SW 1271 (cell line): ENCODE results near the gene ADGRF4.

Source experiments
- DNase-seq, 2 experiments: peaks; one replicate each; lab custom pipeline; 2025; lab: John Stamatoyannopoulos, UW

The ADGRF4 gene, protein sequence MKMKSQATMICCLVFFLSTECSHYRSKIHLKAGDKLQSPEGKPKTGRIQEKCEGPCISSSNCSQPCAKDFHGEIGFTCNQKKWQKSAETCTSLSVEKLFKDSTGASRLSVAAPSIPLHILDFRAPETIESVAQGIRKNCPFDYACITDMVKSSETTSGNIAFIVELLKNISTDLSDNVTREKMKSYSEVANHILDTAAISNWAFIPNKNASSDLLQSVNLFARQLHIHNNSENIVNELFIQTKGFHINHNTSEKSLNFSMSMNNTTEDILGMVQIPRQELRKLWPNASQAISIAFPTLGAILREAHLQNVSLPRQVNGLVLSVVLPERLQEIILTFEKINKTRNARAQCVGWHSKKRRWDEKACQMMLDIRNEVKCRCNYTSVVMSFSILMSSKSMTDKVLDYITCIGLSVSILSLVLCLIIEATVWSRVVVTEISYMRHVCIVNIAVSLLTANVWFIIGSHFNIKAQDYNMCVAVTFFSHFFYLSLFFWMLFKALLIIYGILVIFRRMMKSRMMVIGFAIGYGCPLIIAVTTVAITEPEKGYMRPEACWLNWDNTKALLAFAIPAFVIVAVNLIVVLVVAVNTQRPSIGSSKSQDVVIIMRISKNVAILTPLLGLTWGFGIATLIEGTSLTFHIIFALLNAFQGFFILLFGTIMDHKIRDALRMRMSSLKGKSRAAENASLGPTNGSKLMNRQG

DNA sequence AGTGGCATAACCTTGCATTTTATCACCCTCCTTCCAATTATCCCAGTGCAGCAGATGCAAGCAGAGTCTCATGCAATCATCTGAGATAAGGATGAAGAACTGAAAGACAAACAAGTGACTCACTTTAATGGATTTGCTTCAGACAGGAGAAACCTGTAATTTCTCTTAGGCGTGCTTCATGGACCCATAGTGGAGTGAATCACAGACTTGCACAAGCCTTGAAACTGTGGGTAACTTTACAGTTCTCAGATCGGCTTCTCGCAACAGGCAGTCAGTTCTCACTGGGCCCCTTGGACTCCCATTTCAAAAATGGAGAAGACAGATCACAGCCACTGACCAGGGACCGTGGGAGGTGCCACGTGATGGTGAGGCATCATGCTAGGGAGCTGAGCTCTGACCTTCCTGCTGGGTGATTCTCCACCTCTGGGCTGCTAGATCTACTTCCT is at the start of gene ADGRF4:
TSS of gene ADGRF4 (plus strand) at position 239 of the 446 bp plus-strand sequence. CDS start 8,666 bp downstream, outside the sequence.
- DNase-seq = no peak

DNA sequence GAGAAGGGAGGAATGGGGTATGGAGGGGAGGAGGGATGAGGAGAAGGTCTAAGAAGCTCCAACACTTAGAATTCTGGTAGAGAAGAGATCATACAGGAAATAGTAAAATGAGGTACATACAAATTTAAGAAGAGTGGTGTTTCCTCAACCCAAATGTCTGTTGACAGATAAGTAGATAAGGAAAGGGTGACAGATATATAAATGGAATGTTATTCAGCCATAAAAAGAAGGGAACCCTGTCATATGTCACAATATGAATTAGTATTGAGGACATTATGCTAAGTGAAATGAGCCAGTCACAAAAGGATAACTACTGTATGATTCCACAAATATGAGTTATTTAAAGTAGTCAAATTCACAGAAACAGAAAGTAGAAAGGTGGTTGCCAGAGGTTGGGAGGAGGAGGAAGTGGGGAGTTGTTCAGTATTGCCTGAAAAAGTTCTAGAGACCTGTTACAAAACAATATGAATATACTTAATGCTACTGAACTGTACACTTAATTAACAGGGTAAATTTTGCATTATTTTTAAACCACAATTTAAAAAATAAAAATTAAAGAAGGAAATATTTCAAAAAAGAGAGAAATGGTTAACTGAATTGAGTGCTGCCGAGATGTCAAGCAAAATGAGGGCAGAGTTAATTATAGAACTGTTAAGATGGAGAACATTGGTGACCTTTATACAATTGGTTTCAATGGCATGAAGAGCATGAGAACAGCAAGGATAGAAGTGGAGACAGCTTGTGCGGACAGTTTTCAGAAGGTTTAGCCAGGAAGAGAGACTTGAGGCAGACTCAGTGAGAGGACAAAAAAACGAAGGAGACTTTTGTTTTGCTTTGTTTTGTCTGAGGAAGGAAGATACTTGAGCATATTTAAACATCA is 47.6 kb upstream of the ADGRF4 start:
- no peak for DNase-seq

DNA sequence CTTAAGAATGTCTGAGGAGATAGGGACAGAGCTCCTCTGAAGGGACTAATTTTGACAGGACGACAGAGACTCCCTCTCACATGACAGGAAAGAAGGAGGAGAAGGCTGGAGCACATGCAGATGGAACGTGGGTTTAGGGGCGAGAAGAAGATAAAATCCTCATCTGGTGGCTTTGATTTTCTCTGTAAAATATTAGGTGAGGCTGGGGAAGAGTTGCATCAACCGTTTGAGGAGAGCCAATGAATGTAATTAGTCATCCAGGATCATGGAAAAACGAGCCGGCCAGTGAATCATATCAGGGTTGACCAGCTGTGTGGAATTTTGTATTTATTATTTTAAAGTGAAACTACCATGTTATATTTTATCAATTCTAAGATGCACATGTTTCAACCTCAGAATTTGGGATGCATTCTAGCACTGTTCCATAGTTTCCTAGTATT is 46.9 kb upstream of the ADGRF4 start:
- DNase-seq = no peak

DNA sequence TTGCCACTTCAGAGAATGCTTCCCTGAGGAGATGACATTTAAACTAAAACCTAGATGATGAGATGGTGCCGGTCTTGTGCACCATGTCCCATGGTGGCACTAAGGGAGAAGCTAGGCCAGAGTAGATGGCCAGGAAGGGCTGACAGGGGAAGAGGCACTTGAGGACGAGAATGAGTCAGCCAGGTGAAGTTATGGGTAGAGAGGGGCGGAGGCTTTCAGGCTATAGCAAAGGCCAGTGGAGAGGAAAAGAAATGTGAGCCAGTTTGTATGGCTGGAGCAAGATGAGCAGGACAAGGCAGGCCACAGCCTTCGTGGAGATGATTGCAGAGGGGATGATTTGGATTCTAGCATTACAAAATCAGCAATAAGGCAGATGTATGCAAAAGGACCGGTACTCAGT is 44.7 kb upstream of the ADGRF4 start:
- DNase-seq = no peak

DNA sequence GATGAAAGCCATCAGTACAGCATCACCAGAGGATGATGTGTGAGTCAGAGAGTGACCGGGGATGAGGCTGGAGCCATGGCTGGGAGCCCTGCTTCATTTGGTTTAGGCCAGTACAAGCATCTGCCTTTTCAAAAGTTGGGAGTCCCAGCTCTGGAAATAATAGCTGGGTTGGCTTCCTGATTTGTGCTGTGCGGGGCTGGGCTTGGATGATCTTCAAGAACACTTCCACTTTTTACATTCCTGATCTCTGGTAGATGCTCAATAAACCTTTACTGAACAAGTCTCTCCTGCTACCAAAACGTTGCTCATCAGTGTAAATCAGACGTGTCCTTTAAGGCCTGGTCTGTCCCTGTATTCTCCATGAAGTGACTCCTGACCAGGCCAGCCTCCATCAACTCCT is 44.1 kb upstream of the ADGRF4 start:
- DNase-seq = no peak

DNA sequence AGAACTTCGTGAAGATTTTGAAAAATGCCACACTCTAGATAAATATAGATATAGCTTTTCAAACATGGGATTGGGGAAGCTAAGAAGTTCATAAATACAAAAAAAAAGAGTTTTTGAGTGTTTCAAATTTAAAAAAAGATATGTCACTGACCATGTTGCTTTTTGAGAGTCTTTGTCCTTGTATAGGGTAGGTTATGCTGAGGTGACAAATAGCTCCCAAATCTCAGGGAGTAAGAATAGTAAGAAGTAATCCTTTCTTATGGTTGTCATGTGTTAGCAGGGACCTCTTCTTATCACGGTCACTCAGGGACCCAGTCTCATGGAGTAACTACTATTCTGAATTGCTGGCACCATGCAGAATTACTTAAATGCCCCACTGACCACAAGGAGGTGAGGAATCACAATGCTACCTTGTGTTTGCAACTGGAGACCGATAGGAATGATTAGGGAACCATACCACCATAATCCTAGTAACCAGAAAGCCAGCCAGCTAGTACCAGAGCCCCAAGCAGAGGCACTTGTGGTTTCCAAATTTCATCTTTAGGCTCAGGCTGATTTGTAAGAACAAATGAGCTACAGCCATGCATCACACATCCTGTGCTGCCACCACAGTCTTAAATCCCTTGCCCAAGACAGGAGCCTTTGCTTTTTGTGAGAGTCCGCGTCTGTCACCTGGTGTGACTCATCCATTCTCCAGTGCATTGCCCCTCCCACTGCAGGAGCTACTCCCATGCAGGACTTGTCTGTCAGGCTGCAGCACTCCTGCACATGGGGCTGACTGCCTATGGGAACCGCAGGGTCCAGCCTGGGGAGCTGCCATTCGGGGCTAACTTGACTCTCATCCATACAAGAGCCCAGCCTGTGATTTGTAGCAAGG is 42.4 kb upstream of the ADGRF4 start:
- DNase-seq = no peak

DNA sequence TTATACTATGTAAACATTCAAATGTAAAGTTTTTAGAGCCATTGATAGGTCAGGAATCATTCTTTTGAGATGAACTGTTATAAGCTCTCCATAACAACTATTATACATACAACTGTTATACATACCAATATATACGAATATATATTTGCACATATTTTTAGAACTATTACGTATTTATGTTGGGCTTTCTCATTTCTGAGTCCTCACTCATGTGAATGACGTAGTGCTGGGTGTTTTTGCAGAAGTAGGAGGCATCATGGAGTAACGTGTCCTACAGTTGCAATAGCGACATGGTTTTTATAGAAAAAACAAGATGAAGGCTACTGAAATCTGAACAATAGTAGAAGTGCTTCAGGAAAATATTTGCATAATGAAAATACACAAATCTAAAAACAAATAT is 36.4 kb upstream of the ADGRF4 start:
- no peak for DNase-seq

DNA sequence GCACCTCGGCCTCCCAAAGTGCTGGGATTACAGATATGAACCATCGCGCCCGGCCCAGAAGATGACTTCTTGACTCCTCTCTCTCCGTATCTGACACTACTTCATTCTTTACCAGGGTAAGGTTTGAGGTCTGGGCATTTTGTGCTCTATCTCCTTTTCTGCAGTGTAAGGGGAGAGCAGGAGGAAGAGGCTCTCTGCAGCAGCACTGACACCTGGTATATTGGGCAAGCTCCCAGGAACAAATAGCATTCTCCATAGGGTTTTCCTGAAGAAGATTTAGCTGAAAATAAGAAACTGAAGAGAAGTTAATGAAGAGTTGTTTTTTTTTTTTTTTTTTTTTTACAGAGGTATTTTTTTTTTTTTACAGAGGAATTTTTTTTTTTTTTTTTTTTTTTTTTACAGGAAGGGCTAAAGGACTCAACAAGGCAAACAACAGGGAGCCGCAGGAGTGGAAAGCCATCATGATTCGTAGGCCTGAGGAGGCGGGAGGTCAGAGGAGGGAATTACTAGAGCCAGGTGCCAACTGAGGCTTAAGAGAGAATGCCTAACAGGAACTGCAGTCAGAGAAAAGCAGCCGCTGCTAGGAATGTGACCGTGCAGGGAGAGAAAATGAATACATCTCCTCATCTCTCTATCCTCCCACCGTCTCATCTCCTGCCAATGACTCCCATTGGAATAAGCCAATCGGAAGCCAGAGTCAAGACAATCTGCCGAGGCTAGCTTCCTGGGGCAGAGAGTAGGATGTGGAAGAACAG is 34.7 kb upstream of the ADGRF4 start:
- DNase-seq = no peak

DNA sequence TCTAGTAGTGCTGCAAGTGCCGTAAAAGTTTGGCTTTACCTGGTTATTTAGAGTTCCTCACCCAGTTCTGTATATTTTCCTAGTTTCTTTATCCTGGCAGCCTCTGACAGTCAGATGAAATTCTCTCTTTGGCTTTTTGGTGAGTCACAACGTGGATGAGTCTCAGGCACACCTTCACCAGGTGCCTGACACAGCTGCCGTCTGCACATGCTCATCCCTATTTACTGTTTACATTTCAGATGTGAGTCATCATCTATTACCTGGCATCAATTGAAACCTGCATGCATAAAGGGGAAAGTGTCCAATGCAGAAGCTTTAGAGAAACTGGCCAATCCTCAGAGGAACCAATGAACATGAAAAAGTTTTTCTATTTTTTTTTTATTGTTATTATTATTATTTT is 33.3 kb upstream of the ADGRF4 start:
- no peak for DNase-seq

DNA sequence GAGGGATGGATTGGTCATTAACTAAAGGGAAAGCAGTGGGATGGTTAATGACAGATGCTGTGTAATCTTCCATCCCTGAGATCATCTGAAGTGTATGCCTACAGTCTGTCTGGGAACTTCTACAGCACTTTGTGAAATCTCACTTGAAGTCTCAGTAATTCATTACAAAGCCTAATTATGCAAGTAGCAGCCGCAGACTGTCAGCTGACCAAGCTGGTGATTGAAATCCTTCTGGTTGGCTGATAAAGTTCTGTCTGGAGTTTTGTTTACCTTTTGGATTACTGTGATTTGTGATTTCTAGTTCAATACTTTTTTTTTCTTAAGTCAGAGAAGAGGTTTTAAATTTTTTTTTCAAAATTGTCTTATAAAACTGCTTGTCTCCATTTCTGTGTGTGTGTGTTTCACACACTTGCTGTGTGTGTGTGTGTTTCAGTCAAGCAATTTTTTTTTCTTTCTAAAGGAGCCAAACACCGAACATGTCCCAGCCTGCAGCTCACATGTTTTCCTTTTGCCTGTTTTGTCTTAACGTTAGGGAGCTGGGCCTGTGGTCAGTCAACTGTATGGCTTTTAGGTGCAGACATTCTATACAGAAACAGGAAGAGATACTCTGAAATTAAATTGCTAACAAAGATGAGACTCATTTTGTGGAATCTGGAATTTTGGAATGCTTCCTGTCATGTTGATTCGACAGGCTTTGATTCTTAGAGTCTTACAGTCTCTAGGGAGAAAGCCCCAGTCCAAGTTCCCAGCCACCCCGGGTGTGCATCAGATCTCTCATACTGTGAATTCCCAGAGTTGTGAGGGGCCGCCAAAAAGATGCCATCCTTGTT is 28.5 kb upstream of the ADGRF4 start:
- no peak for DNase-seq

DNA sequence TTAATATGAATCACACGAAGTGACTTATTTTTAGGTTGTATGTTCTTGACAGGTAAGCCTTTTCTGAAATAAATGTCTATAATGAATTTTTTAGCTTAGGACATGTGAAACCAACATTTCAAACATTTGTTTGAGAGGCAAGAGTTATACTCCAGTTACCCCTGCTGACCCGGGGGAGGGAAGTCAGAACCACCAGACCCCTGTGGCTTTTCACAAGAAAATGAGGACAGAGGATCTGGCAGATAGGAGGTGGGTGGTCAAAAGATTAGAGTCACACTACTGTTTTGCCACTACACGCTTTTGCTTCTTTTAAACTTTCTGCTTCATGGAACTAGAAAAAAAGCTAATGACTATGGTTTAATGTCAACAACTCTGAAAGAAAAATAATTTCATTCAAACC is 27.5 kb upstream of the ADGRF4 start:
- DNase-seq = no peak

DNA sequence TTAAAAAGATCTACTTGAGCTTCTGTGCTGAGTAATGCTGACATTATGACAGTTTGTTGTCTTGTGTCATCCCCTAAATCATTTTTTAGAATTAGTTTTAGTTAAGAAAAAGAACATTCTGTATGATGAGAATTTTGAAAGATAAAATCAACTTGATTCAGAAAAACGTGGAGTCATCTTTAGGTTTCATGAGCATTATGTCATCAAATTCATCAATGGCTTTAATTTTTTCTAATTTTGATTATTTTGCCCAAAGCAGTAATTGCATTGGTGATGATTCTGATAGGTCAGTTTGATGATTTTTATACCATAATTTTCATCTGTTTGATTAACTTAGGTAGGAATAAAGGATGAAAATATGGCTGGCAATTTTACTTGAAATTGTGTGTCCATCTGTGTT is 26.6 kb upstream of the ADGRF4 start:
- no peak for DNase-seq

DNA sequence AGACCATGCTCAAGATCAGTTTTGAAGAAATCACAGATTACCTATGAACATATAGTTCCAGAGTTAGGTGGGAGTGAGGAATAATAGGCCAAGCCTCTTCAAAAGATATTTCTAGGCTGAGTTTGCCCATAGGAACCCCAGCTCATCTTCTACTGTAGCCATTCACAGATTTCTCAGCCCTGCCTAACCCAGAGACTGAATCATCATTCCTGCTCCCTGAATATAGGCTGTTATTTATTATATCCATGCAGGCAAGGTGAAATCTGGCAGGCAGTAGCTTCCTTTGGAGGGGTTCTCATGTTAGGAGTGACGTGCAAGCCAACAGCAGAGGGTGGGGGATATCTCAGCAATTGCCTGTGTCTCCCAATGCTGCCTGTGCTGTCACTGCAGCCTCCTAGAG is 25.6 kb upstream of the ADGRF4 start:
- DNase-seq = no peak

DNA sequence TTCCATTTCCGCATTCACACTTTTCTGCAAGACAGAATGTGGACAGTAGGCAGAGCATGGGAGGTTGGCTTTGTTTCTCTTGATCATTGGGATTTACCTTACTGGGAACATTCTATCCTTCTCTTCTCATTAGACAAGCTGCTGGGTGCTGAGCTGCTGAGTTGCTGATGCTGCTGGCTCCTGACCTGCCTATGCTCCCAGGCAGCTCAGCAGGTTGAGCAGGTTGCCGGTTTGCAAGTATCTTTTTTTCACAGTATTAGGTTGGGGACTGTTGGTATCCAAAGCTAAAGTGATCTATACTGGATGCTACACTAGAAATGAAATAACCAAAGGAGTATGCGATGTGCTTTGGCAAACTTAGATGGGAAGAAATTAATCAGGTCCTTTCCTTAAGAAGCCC is 23.7 kb upstream of the ADGRF4 start:
- no peak for DNase-seq

DNA sequence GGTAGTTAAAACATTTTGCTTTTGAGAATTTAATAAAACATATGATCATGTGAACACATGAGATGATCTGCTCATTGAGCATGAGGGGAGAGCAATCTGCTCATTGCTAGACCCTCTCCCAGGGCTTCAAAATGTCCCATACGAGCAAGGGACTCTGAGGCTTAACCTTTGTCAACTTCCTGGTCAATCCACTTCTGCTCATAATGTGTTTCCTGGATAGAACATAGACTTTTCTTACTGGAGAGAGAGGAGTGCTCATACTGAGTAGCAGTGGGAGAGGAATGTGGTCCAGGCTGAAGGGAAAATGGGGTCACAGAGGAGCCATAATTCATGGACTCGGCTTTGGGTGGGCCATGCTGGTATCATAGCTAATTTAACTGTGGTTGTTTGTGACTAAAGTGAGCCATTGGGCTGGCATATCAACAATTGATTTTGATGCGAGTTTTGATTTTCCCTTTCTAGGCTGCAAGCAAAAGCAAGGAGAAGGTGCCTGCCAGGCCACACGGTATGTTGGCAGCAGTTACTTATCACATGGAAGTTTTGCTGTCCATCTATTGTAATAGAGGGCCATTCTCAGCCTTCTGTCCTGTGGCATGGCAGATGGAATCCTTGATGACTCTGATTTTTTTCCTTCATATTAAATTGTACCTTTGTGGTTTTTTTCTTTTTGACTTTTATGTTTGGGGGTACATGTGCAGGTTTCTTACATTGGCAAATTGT is 20.8 kb upstream of the ADGRF4 start:
- DNase-seq = no peak

DNA sequence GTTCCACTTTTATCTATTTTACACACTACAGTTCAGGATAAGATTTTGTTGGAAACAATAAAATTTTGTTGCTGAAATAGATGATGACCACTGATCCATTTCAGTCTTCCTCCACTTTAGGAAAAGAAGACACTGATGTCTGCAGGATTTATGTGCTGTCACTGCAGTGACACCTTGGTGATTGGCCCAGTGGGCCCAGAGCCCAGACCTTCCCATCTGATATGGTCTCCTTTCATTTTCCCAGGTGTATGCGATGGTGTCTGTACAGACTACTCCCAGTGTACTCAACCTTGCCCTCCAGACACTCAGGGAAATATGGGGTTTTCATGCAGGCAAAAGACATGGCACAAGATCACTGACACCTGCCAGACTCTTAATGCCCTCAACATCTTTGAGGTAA is 19.6 kb upstream of the ADGRF4 start:
- DNase-seq = no peak

DNA sequence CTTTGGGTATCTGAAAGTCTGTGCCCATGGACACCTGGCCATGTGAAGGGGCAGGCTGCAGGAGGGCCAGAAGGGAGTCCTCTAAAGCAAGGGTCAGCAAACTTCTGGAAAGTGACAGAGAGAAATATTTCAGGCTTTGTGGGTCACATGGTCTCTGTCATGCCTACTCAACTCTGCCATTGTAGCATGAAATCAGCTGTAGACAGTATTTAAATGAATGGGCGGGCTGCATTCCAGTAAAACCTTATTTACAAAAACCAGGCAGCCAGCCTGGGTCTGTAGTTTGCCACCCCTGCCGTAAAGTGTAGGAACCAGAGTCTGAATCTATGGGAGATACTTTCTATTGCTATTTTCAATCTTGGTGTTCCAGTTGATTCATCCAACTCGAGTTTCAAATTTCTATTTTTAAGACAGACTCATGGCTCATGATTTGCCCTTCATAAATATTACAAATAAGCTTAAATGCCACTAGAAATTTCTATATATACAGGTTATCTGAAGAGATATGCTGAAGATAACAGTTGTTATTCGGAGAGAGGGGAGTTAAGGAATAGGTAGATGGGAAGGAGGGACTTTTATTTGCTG is 19.0 kb upstream of the ADGRF4 start:
- no peak for DNase-seq

DNA sequence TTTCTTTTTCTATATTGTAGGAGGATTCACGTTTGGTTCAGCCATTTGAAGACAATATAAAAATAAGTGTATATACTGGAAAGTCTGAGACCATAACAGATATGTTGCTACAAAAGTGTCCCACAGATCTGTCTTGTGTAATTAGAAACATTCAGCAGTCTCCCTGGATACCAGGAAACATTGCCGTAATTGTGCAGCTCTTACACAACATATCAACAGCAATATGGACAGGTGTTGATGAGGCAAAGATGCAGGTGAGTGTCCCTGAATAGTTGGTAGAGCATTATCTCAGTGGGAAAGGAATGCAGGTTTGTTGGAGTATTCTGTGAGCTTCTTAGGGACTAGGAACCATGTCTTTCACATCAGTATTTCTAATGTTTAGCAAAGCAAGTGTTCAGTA is 18.3 kb upstream of the ADGRF4 start:
- no peak for DNase-seq

DNA sequence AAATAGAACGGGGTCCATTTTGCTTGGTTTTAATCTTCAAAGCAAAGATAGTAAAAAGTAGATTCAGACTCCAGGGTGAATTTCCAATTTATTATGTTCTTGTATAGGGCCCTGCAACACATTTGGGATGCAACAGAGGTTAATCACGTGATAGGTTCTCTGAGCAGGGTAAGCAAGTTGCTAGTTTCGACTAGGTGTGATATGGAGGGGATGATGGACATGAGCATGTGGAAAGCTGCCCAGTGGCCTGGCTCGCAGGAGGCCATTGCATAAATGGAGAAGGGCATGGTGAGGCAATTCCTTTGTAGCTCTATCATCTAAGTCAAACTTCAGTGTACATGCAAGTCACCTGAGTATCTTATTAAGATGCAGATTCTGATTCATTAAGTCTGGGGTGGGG is 17.7 kb upstream of the ADGRF4 start:
- no peak for DNase-seq
